OCI-LY7 (cell line): Measurements from ENCODE around the gene RNASEH2A. TPM values are rescaled to one million over a fixed set of nuclear protein-coding genes. Genes with fewer than 3 reads are reported as not detected.
A peak's percentile ranks its signal among the peaks of the same experiment; 100 is the strongest.

Source experiments
- BruUV-seq: library from RNA; stranded (reverse); fragments of 400-500 nt; replicated peaks from 2 replicates; lab custom pipeline; 2021; lab: Mats Ljungman, UMichigan
- CTCF ChIA-PET: fragments of 300-600 bp; sonication (Branson Sonifier 250); formaldehyde crosslinking; loops from one replicate; lab custom pipeline; 2022; ENCODE audit warnings: antibody characterized with exemption; ENCODE audit not compliant: unreplicated experiment; lab: Charles Lee
- POLR2A ChIA-PET: fragments of 300-600 bp; sonication (Branson Sonifier 250); formaldehyde crosslinking; loops from one replicate; lab custom pipeline; 2022; ENCODE audit warnings: antibody characterized with exemption; lab: Charles Lee
- DNase-seq: peaks from one replicate; pipeline ENCODE4 v3.0.0-alpha.2; 2015; ENCODE audit warnings: low spot score
- H2AFZ ChIP-seq: fragments of 200-600 bp; sonication (generic), shearing (Covaris generic); 2 replicates; pipeline ENCODE4 v1.6.1; 2014; ENCODE audit warnings: mild to moderate bottlenecking, antibody characterized with exemption, low read length, moderate library complexity
- H3K27ac ChIP-seq: fragments of 200-600 bp; sonication (generic); 2 replicates; pipeline ENCODE4 v1.5.1; 2014; ENCODE audit warnings: mixed run types, low read depth, mild to moderate bottlenecking, moderate library complexity, low read length, inconsistent platforms; ENCODE audit not compliant: poor library complexity, severe bottlenecking
- H3K36me3 ChIP-seq: fragments of 200-600 bp; sonication (generic); 2 replicates; pipeline ENCODE4 v1.6.1; 2014; ENCODE audit warnings: mild to moderate bottlenecking, antibody characterized with exemption, low read length, moderate library complexity, mixed read lengths; ENCODE audit not compliant: insufficient read depth
- H3K4me1 ChIP-seq: fragments of 200-600 bp; sonication (generic); 2 replicates; pipeline ENCODE4 v1.5.1; 2014; ENCODE audit warnings: mild to moderate bottlenecking, low read length; ENCODE audit not compliant: insufficient read depth, poor library complexity, severe bottlenecking
- H3K4me2 ChIP-seq: fragments of 200-600 bp; sonication (generic); 2 replicates; pipeline ENCODE4 v1.6.1; 2014; ENCODE audit warnings: mild to moderate bottlenecking, low read length
- H3K4me3 ChIP-seq: fragments of 200-600 bp; sonication (generic); 2 replicates; pipeline ENCODE4 v1.5.1; 2014; ENCODE audit warnings: mild to moderate bottlenecking, low read depth, low read length; ENCODE audit not compliant: poor library complexity, severe bottlenecking
- H3K79me2 ChIP-seq: fragments of 200-600 bp; sonication (generic); 2 replicates; pipeline ENCODE4 v1.6.1; 2016; ENCODE audit warnings: low read depth, mild to moderate bottlenecking, low read length, moderate library complexity, mixed read lengths; ENCODE audit not compliant: insufficient read depth
- H3K9me2 ChIP-seq: fragments of 200-600 bp; sonication (generic); 2 replicates; pipeline ENCODE4 v1.6.1; 2016; ENCODE audit warnings: mild to moderate bottlenecking, low read length, mixed read lengths; ENCODE audit not compliant: insufficient read depth
- H3K9me3 ChIP-seq: fragments of 200-600 bp; sonication (generic); 2 replicates; pipeline ENCODE4 v1.6.1; 2014; ENCODE audit warnings: mild to moderate bottlenecking, mixed run types, low read length, mixed read lengths
- H4K20me1 ChIP-seq: fragments of 200-600 bp; sonication (generic); 2 replicates; pipeline ENCODE4 v1.6.1; 2014; ENCODE audit warnings: mild to moderate bottlenecking, antibody characterized with exemption, low read length, moderate library complexity, mixed read lengths; ENCODE audit not compliant: insufficient read depth
- CTCF ChIP-seq: fragments of 200-600 bp; sonication (generic); conservative IDR thresholded peaks from 2 replicates; pipeline ENCODE4 v1.5.1; 2014; ENCODE audit warnings: mild to moderate bottlenecking, antibody characterized with exemption, low read length, moderate library complexity, mixed read lengths
- EZH2phosphoT487 ChIP-seq: fragments of 200-600 bp; sonication (generic); IDR thresholded peaks from 2 replicates; pipeline ENCODE4 v1.6.1; 2018; ENCODE audit warnings: low read depth, borderline replicate concordance, mild to moderate bottlenecking, mixed run types, antibody characterized with exemption, low read length, moderate library complexity, mixed read lengths
- intact Hi-C: fragments of 100-400 bp; cut with micrococcal nuclease; formaldehyde crosslinking; loops from one replicate; pipeline ENCODE4 v1.10.0; 2022; ENCODE audit not compliant: unreplicated experiment
- total RNA-seq, 2 experiments: library from RNA; depleted of rRNA in 1 of 2; stranded (reverse); fragments of >200 nt in 1 of 2; shearing (Covaris generic) in 1 of 2; gene quantifications; 2 replicates each; pipeline ENCODE4 v1.2.3, GENCODE V29; 2014 to 2022

The RNASEH2A gene
- total RNA-seq, 2 experiments from 2014 or later = 86.0 to 115 TPM

- ChIA-PET POLR2A (interaction anchor here (0.6 kb wide), 1 partner anchor 97 kb away, joined by 3 read pairs; the partner anchor contains the start of gene DHPS), CTCF (interaction anchor here (1.1 to 2.8 kb wide), 2 partner anchors 14 to 17 kb away, joined by 5 to 20 read pairs; partner anchors contain the start of gene JUNB)
- Histone ChIP-seq H3K9me3 (no peaks in the 10 kb centered on the region), H3K4me3 (peak overlapping the region; percentile 69), H3K4me2 (peak overlapping the region; percentile 96), H3K9me2 (no peaks in the 10 kb centered on the region), H4K20me1 (no peaks in the 10 kb centered on the region), H3K79me2 (no peaks in the 10 kb centered on the region), H2AFZ (peak overlapping the region; percentile 81; the same call in 1 of the 2 replicates), H3K27ac (peak overlapping the region; percentile 56), H3K4me1 (peaks cover 54% of the 10 kb centered on the region), H3K36me3 (no peaks in the 10 kb centered on the region)
- no peak for DNase-seq
- intact Hi-C loops = no loop called here
- TF ChIP-seq EZH2phosphoT487 (no peak), CTCF (no peak)
- BruUV-seq = no TSS peak
Observed at GRCh38 chr19:12778905-12779161, 27.6 kb upstream of the RNASEH2A start.

- peak overlapping the region; percentile 96 for H3K4me2 ChIP-seq
- H2AFZ ChIP-seq = peak overlapping the region; percentile 81; the same call in 1 of the 2 replicates
- peak overlapping the region; percentile 56 for H3K27ac ChIP-seq
- H3K9me3 ChIP-seq = no peaks in the 10 kb centered on the region
- H3K36me3 ChIP-seq = no peaks in the 10 kb centered on the region
- H3K4me3 ChIP-seq = peak overlapping the region; percentile 69
- H3K79me2 ChIP-seq = no peaks in the 10 kb centered on the region
- POLR2A ChIA-PET = interaction anchor here (0.6 kb wide), 1 partner anchor 98 kb away, joined by 3 read pairs; the partner anchor contains the start of gene DHPS
- no peaks in the 10 kb centered on the region for H3K9me2 ChIP-seq
- no TSS peak for BruUV-seq
- H4K20me1 ChIP-seq = no peaks in the 10 kb centered on the region
- intact Hi-C loops = no loop called here
- H3K4me1 ChIP-seq = peaks cover 59% of the 10 kb centered on the region
- peak; percentile 23 for DNase-seq
- TF ChIP-seq CTCF = peak; percentile 42
- no peak for TF ChIP-seq EZH2phosphoT487
- CTCF ChIA-PET = interaction anchor here (2.8 kb wide), 1 partner anchor 13 kb away, joined by 20 read pairs; the partner anchor contains the start of gene JUNB
Observed at GRCh38 chr19:12779162-12779993, 27.0 kb upstream of the RNASEH2A start.

- ChIA-PET CTCF (no interaction called here), POLR2A (interaction anchor here (0.7 to 1.0 kb wide), 3 partner anchors 9 to 106 kb away, joined by 3 to 5 read pairs (median 3); partner anchors contain the start of gene JUNB)
- no TSS peak for BruUV-seq
- no peaks in the 10 kb centered on the region for H4K20me1 ChIP-seq
- H3K9me3 ChIP-seq = no peaks in the 10 kb centered on the region
- peak overlapping the region; percentile 62 for H3K4me3 ChIP-seq
- TF ChIP-seq EZH2phosphoT487 (no peak), CTCF (no peak)
- peak overlapping the region; percentile 67 for H3K4me2 ChIP-seq
- no peaks in the 10 kb centered on the region for H3K36me3 ChIP-seq
- H3K4me1 ChIP-seq = peaks cover 78% of the 10 kb centered on the region
- H2AFZ ChIP-seq = peak overlapping the region; percentile 63
- DNase-seq = no peak
- no peaks in the 10 kb centered on the region for H3K9me2 ChIP-seq
- intact Hi-C loops = no loop called here
- peak overlapping the region; percentile 22 for H3K27ac ChIP-seq
- no peaks in the 10 kb centered on the region for H3K79me2 ChIP-seq
Observed at GRCh38 chr19:12782174-12782423, 24.3 kb upstream of the RNASEH2A start.
